Neural progenitor cell (in vitro differentiated cells): ENCODE measurements around the gene PPHLN1. TPM values are rescaled to one million over a fixed set of nuclear protein-coding genes. Genes with fewer than 3 reads are reported as not detected.

Source experiments
- DNase-seq: peaks from one replicate; pipeline ENCODE4 v3.0.0-alpha.2; 2016; ENCODE audit warnings: low spot score
- H2AFZ ChIP-seq: fragments of 200-600 bp; sonication (generic); replicated peaks from 2 replicates; pipeline ENCODE4 v1.6.1; 2016; ENCODE audit warnings: antibody characterized with exemption
- H3F3A ChIP-seq: fragments of 200-600 bp; sonication (generic); 2 replicates; pipeline ENCODE4 v1.6.1; 2016; ENCODE audit warnings: antibody characterized with exemption, low read depth
- H3K27ac ChIP-seq: fragments of 200-600 bp; sonication (generic); 2 replicates; pipeline ENCODE4 v1.5.1; 2016; ENCODE audit warnings: mild to moderate bottlenecking
- H3K27me3 ChIP-seq: fragments of 200-600 bp; sonication (generic); 2 replicates; pipeline ENCODE4 v1.6.1; 2016; ENCODE audit warnings: mild to moderate bottlenecking, moderate library complexity
- H3K36me3 ChIP-seq: fragments of 200-600 bp; sonication (generic); 2 replicates; pipeline ENCODE4 v1.5.1; 2016
- H3K4me1 ChIP-seq: fragments of 200-600 bp; sonication (generic); 2 replicates; pipeline ENCODE4 v1.6.1; 2016; ENCODE audit warnings: mixed run types
- H3K4me2 ChIP-seq: fragments of 200-600 bp; sonication (generic); 2 replicates; pipeline ENCODE4 v1.6.1; 2016
- H3K4me3 ChIP-seq: fragments of 200-600 bp; sonication (generic); 2 replicates; pipeline ENCODE4 v1.5.1; 2016
- H3K79me2 ChIP-seq: fragments of 200-600 bp; sonication (generic); 2 replicates; pipeline ENCODE4 v1.6.1; 2016; ENCODE audit warnings: low read depth
- H3K9ac ChIP-seq: fragments of 200-600 bp; sonication (generic); 2 replicates; pipeline ENCODE4 v1.6.1; 2016
- H3K9me3 ChIP-seq: fragments of 200-600 bp; sonication (generic); 2 replicates; pipeline ENCODE4 v1.5.1; 2016; ENCODE audit warnings: low read depth
- H4K20me1 ChIP-seq: fragments of 200-600 bp; sonication (generic); 2 replicates; pipeline ENCODE4 v1.6.1; 2016; ENCODE audit warnings: low read depth
- H3K27ac Mint-ChIP-seq: 3 replicates; pipeline ENCODE4 v1.8.0; 2021; ENCODE audit warnings: mixed read lengths
- H3K27me3 Mint-ChIP-seq: 2 replicates; pipeline ENCODE4 v1.8.0; 2022; ENCODE audit warnings: low read depth, mild to moderate bottlenecking, inconsistent platforms, moderate library complexity, mixed read lengths; ENCODE audit not compliant: insufficient read depth
- H3K36me3 Mint-ChIP-seq: 3 replicates; pipeline ENCODE4 v1.8.0; 2021; ENCODE audit warnings: mixed read lengths
- H3K4me1 Mint-ChIP-seq: 3 replicates; pipeline ENCODE4 v1.8.0; 2021; ENCODE audit warnings: mixed read lengths
- H3K4me3 Mint-ChIP-seq: 3 replicates; pipeline ENCODE4 v1.8.0; 2021; ENCODE audit warnings: mild to moderate bottlenecking, moderate library complexity, mixed read lengths
- H3K9me3 Mint-ChIP-seq: 3 replicates; pipeline ENCODE4 v1.8.0; 2020; ENCODE audit warnings: mixed read lengths
- CTCF ChIP-seq: fragments of 200-600 bp; sonication (generic); IDR thresholded peaks from 2 replicates; pipeline ENCODE4 v1.5.1; 2017; ENCODE audit warnings: antibody characterized with exemption, mild to moderate bottlenecking
- EZH2 ChIP-seq: fragments of 200-600 bp; sonication (generic); IDR thresholded peaks from 2 replicates; pipeline ENCODE4 v1.6.1; 2017; ENCODE audit warnings: antibody characterized with exemption, mild to moderate bottlenecking, moderate library complexity
- EZH2phosphoT487 ChIP-seq: fragments of 200-600 bp; sonication (generic); IDR thresholded peaks from 2 replicates; pipeline ENCODE4 v1.6.1; 2017; ENCODE audit warnings: antibody characterized with exemption
- total RNA-seq: library from RNA; depleted of rRNA; stranded (reverse); fragments of >200 nt; gene quantifications from 2 replicates; pipeline ENCODE4 v1.2.3, GENCODE V29; 2015; ENCODE audit warnings: low replicate concordance

Gene PPHLN1
- total RNA-seq, 1 donor from 2014 or later, result 95.5 TPM

GRCh38 chr12:42410340-42410739 is 84.4 kb downstream of the PPHLN1 start:
- H3K4me1 ChIP-seq, result no peaks in the 10 kb centered on the region
- no peak overlapping the region for H3K4me3 ChIP-seq
- Mint-ChIP-seq H3K27me3 (no peaks in the 10 kb centered on the region), H3K4me1 (no peaks in the 10 kb centered on the region), H3K36me3 (peaks cover 11% of the 10 kb centered on the region), H3K27ac (no peak overlapping the region), H3K4me3 (no peak overlapping the region), H3K9me3 (no peaks in the 10 kb centered on the region)
- H3K27me3 ChIP-seq, result no peaks in the 10 kb centered on the region
- TF ChIP-seq EZH2 (no peak), EZH2phosphoT487 (no peak), CTCF (no peak)
- no peaks in the 10 kb centered on the region for H4K20me1 ChIP-seq
- H3K27ac ChIP-seq, result peak overlapping the region; percentile 11
- no peak overlapping the region for H2AFZ ChIP-seq
- H3K4me2 ChIP-seq, result no peak overlapping the region
- no peaks in the 10 kb centered on the region for H3F3A ChIP-seq
- no peak overlapping the region for H3K9ac ChIP-seq
- no peaks in the 10 kb centered on the region for H3K9me3 ChIP-seq
- no peak for DNase-seq
- H3K79me2 ChIP-seq, result no peaks in the 10 kb centered on the region
- no peaks in the 10 kb centered on the region for H3K36me3 ChIP-seq

GRCh38 chr12:42420395-42420794 is 94.4 kb downstream of the PPHLN1 start:
- Mint-ChIP-seq H3K4me1 (no peaks in the 10 kb centered on the region), H3K27me3 (no peaks in the 10 kb centered on the region), H3K4me3 (no peak overlapping the region), H3K27ac (no peak overlapping the region), H3K9me3 (no peaks in the 10 kb centered on the region), H3K36me3 (peaks cover 2% of the 10 kb centered on the region)
- Histone ChIP-seq H2AFZ (no peak overlapping the region), H4K20me1 (no peaks in the 10 kb centered on the region), H3K79me2 (no peaks in the 10 kb centered on the region), H3K4me2 (no peak overlapping the region), H3K4me1 (no peaks in the 10 kb centered on the region), H3K36me3 (peaks cover 8% of the 10 kb centered on the region), H3K4me3 (no peak overlapping the region), H3K9me3 (no peaks in the 10 kb centered on the region), H3K27me3 (no peaks in the 10 kb centered on the region), H3K27ac (no peak overlapping the region), H3K9ac (no peak overlapping the region), H3F3A (no peaks in the 10 kb centered on the region)
- no peak for DNase-seq
- TF ChIP-seq CTCF (no peak), EZH2phosphoT487 (no peak), EZH2 (no peak)

GRCh38 chr12:42421844-42422779 is 96.1 kb downstream of the PPHLN1 start:
- peaks cover 10% of the 10 kb centered on the region for H3K4me1 ChIP-seq
- no peak overlapping the region for H3K27ac ChIP-seq
- no peak for DNase-seq
- no peak overlapping the region for H3K9ac ChIP-seq
- H3F3A ChIP-seq, result no peaks in the 10 kb centered on the region
- Mint-ChIP-seq H3K36me3 (peaks cover 3% of the 10 kb centered on the region), H3K9me3 (no peaks in the 10 kb centered on the region), H3K27ac (no peak overlapping the region), H3K4me1 (no peaks in the 10 kb centered on the region), H3K27me3 (no peaks in the 10 kb centered on the region), H3K4me3 (no peak overlapping the region)
- no peak for TF ChIP-seq EZH2phosphoT487
- no peak for TF ChIP-seq EZH2
- H3K27me3 ChIP-seq, result no peaks in the 10 kb centered on the region
- peaks cover 8% of the 10 kb centered on the region for H3K36me3 ChIP-seq
- H3K9me3 ChIP-seq, result no peaks in the 10 kb centered on the region
- H4K20me1 ChIP-seq, result no peaks in the 10 kb centered on the region
- H3K4me3 ChIP-seq, result no peak overlapping the region
- H2AFZ ChIP-seq, result no peak overlapping the region
- H3K79me2 ChIP-seq, result no peaks in the 10 kb centered on the region
- no peak overlapping the region for H3K4me2 ChIP-seq

- Histone ChIP-seq H3K79me2 (no peaks in the 10 kb centered on the region), H3K27me3 (no peaks in the 10 kb centered on the region), H3K9ac (no peak overlapping the region), H3K36me3 (peaks cover 8% of the 10 kb centered on the region), H4K20me1 (no peaks in the 10 kb centered on the region), H3K27ac (no peak overlapping the region), H3K4me2 (no peak overlapping the region), H3K4me1 (peaks cover 14% of the 10 kb centered on the region), H3K4me3 (no peak overlapping the region), H2AFZ (no peak overlapping the region), H3K9me3 (no peaks in the 10 kb centered on the region), H3F3A (no peaks in the 10 kb centered on the region)
- Mint-ChIP-seq H3K36me3 (peaks cover 10% of the 10 kb centered on the region), H3K27me3 (no peaks in the 10 kb centered on the region), H3K9me3 (no peaks in the 10 kb centered on the region), H3K27ac (no peak overlapping the region), H3K4me1 (no peaks in the 10 kb centered on the region), H3K4me3 (no peak overlapping the region)
- DNase-seq, result no peak
- TF ChIP-seq EZH2phosphoT487, result no peak
- no peak for TF ChIP-seq EZH2
- no peak for TF ChIP-seq CTCF
These were observed 96.8 kb downstream of the PPHLN1 start for GRCh38 chr12:42422785-42423184.
